Left lobe of liver (tissue), 2 donors: Measurements from ENCODE around the gene ZCWPW1. TPM values are rescaled to one million over a fixed set of nuclear protein-coding genes. Genes with fewer than 3 reads are reported as not detected.
"Not testable (repeated sequence)": the region's sequence is repeated elsewhere in the genome, so short reads cannot be mapped to it uniquely, and the experiment has no call there.

ENCODE experiments used
- ATAC-seq: fragments of 200-7000 bp; cut with Tn5 transposase; one replicate; pipeline ENCODE4 v1.9.1; 2020; ENCODE audit warnings: mild to moderate bottlenecking, moderate library complexity
- DNase-seq: peaks from one replicate; pipeline ENCODE4 v3.0.0-alpha.2; 2020; ENCODE audit warnings: low spot score
- total RNA-seq: library from RNA; stranded (reverse); gene quantifications from one replicate; pipeline ENCODE4 v1.2.1, GENCODE V29; 2021
- donor health status: DM: no; HTN: no; CAD: no; lungs with moderate emphysema.
- donor health status: DM: no; HTN: yes; CAD: no.

ZCWPW1 gene
- total RNA-seq, 1 donor from 2014 or later, result 4.4 TPM

GRCh38 chr7:100456562-100456961, 28.1 kb upstream of the ZCWPW1 start:
- no peak for DNase-seq

GRCh38 chr7:100455206-100455605, 26.7 kb upstream of the ZCWPW1 start:
- no peak for DNase-seq
- ATAC-seq, result no peak

More at GRCh38 chr7:100456562-100456961, 28.1 kb upstream of the ZCWPW1 start:
- no peak for ATAC-seq

DNA sequence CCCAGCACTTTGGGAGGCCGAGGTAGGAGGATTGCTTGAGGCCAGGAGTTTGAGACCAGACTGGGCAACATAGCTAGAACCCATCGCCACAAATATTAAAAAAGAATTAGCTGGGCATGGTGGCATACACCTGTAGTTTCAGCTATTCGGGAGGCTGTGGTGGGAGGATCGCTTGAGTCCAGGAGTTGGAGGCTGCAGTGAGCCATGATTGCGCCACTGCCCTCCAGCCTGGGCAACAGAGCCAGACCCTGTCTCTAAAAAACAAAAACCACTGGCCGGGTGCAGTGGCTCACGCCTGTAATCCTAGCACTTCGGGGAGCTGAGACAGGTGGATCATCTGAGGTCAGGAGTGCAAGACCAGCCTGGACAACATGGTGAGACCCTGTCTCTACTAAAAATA, 25.4 kb upstream of the ZCWPW1 start:
- not testable (repeated sequence) for DNase-seq, ATAC-seq

GRCh38 chr7:100452513-100452912, 24.0 kb upstream of the ZCWPW1 start:
- no peak for ATAC-seq

DNA sequence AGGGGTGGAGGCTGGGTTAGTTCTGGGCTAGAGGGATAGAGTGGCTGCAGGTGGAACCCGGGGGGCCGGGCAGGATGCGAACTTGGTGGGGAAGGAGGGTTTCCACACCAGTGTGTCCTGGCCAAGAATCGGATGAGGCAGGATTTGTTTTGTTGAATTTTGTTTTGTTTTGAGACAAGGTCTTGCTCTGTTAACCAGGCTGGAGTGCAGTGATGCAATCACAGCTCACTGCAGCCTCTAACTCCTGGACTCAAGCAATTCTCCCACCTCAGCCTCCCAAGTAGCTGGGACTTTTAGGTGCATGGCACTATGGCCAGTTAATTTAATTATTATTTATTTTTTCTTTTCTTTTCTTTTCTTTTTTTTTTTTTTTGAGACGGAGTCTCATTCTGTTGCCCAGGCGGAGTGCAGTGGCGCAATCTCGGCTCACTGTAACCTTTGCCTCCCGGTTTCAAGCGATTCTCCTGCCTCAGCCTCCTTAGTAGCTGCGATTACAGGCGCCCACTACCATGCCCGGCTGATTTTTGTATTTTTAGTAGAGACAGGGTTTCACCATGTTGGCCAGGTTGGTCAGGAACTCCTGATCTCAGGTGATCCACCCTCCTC, 20.8 kb upstream of the ZCWPW1 start:
- ATAC-seq, result peak; percentile 36
- no peak for DNase-seq

More at GRCh38 chr7:100452513-100452912, 24.0 kb upstream of the ZCWPW1 start:
- DNase-seq, result no peak

GRCh38 chr7:100447363-100447762, 18.9 kb upstream of the ZCWPW1 start:
- ATAC-seq, DNase-seq: not testable (repeated sequence)

- DNase-seq (no peak), ATAC-seq (no peak)
Observed at GRCh38 chr7:100446040-100446439, 17.5 kb upstream of the ZCWPW1 start.

GRCh38 chr7:100444311-100445278, 16.1 kb upstream of the ZCWPW1 start:
- DNase-seq (peak; percentile 68), ATAC-seq (peak; percentile 81)

GRCh38 chr7:100443096-100443840, 14.8 kb upstream of the ZCWPW1 start:
- ATAC-seq (no peak), DNase-seq (no peak)

DNA sequence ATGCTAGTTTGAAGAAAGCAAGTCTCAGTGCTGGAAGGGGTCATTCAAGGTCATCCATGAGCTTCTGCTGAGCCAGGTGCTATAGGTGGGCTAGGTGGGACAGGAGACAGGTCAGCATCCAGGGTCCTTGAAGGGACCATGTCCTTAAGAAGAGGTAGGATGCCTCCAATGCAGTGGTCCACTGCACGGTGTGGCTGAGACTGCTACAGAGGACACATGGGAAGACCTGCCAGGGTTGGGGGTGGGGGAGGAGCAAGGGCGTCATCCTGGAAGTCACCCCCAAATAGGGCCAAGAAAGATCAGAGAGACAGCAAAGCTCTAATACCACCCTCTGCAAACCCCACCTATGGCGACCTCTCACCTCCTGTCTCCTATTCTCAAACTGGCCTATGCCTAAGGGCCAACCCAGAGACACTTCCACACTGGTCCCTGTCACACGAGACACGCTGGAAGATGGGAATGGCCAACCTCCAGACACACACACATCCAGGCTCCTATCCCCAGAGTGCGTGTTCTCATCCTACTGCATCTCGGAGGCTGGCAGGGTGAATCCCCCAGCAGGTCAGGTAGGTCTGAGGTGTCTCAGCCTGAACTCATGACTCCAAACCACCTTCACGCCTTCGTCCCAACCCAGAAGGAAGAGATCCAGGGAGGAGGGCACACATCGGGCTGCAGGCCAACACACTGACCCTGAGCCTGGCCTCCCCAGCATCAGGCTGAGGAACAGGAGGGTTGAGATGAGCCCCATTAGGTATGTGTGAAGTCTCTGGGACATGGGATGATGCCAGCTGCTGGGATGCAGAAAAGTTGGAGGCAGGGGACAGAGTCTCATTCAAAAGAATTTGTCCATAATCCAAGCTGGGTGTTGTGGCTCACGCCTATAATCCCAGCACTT, 13.4 kb upstream of the ZCWPW1 start:
- DNase-seq (peak; percentile 42), ATAC-seq (no peak)

DNA sequence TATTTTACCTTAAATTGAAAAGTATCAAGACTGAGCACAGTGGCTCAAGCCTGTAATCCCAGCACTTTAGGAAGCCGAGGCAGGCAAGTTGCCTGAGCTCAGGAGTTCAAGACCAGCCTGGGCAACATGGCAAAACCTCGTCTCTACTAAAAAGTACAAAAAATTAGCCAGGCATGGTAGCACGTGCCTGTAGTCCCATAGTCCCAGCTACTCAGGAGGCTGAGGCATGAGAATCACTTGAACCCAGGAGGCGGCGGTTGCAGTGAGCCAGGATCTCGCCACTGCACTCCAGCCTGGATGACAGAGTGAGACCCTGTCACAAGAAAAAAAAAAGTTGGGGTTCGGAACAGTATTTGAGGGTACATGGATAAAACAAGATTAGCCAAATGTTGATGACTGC, 10.7 kb upstream of the ZCWPW1 start:
- ATAC-seq, result not testable (repeated sequence)
- peak; percentile 36 for DNase-seq

DNA sequence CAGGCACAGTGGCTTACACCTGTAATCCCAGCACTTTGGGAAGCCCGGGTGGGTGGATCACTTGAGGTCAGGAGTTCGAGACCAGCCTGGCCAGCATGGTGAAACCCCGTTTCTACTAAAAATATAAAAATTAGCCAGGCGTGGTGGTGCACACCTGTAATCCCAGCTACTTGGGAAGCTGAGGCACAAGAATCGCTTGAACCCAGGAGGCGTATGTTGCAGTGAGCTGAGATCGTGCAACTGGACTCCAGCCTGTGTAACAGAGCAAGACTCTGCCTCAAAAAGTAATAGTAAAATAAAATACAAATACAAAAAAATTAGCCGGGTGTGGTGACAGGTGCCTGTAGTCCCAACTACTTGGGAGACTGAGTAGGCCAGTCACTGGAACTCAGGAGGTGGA, 10.2 kb upstream of the ZCWPW1 start:
- DNase-seq, result peak; percentile 27
- not testable (repeated sequence) for ATAC-seq

DNA sequence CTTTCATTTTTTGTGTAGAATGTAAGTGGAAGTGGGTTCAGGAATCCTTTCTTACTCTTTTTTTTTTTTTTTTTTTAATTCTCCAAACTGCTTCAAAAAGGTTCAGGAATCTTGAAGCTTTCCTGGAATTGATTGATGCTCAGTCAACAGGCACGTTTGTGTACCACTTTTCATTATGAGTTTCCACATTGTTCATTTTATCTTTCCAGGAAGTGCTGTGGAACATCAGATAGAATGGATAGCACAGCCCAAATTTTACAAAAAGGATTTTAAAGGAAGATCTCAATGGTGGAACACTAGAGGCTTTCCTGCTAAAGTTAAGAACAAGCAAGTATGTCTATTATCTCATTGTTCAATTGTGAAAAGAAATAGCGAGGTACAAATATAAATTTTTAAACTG, 9.7 kb upstream of the ZCWPW1 start:
- ATAC-seq, result no peak
- no peak for DNase-seq

GRCh38 chr7:100437150-100438100, 8.9 kb upstream of the ZCWPW1 start:
- DNase-seq, result peak; percentile 50
- ATAC-seq, result no peak

GRCh38 chr7:100435401-100436304, 7.2 kb upstream of the ZCWPW1 start:
- DNase-seq (no peak), ATAC-seq (peak; percentile 67)

DNA sequence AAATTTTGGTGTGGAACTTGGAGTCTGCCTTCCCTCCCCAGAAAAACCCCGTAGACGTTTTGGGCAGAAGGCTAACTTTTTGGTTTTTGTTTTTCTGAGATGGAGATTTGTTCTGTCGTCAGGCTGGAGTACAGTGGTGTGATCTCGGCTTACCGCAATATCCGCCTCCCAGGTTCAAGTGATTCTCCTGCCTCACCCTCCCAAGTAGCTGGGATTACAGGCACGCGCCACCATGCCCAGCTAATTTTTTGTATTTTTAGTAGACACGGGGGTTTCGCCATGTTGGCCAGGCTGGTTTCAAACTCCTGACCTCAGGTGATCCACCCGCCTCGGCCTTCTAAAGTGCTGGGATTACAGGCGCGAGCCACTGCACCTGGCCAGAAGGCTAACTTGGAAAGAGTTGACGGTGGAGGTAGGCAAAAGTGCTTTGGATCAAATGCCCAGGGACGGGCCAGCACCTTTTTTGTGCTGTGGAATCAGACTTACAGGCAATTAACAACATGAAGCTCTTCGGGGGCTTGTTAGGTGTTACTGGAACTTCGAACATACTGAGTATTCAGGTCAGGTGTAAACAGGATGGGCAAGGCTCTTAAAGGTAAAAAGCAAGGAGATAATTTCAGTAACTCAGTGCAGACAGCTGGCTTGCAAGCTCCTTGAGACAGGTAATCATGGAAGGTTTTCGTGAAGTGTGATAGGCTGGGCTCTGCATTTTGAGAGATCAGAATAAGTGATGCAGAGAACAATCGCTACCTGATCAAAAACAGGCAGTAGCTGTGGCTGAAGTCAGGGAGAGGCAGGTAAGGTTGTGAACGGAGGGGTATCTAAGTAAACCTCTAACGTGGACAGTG, 6.0 kb upstream of the ZCWPW1 start:
- DNase-seq (peak; percentile 32), ATAC-seq (no peak)
